HEK293 (cell line): ENCODE data around the gene GRIN3A.

Experiments used
- CTCF ChIP-seq: fragments of 450-650 bp; formaldehyde crosslinking; IDR thresholded peaks from 2 replicates; pipeline ENCODE4 v1.5.1; 2016; ENCODE audit warnings: missing biosample characterization, missing genetic modification characterization
- PBX3 ChIP-seq: sonication (generic); formaldehyde crosslinking; IDR thresholded peaks from 2 replicates; pipeline ENCODE4 v1.8.1; 2022; ENCODE audit warnings: mild to moderate bottlenecking, moderate library complexity, missing genetic modification reagents
- ZNF146 ChIP-seq: fragments of 450-650 bp; formaldehyde crosslinking; IDR thresholded peaks from 2 replicates; pipeline ENCODE4 v1.5.1; 2016; ENCODE audit warnings: missing biosample characterization, missing genetic modification characterization

GRCh38 chr9:101707721-101708120, 30.7 kb downstream of the GRIN3A start:
- TF ChIP-seq CTCF (tag by site-specific recombination): no peak
- TF ChIP-seq PBX3 (CRISPR knock-in tag): no peak
- TF ChIP-seq ZNF146 (tag by site-specific recombination): no peak
